GM12878 (cell line): ENCODE measurements around the gene PTPN2. TPM values are rescaled to one million over a fixed set of nuclear protein-coding genes. Genes with fewer than 3 reads are reported as not detected.
A peak's percentile ranks its signal among the peaks of the same experiment; 100 is the strongest.

Source experiments
- ATAC-seq: fragments of 200-7000 bp; cut with Tn5 transposase; 3 replicates; pipeline ENCODE4 v1.9.1; 2020; ENCODE audit warnings: mild to moderate bottlenecking, moderate library complexity
- BruUV-seq: library from RNA; stranded (reverse); fragments of 400-500 nt; replicated peaks from 2 replicates; lab custom pipeline; 2021; lab: Mats Ljungman, UMichigan
- CTCF ChIA-PET: fragments of 300-600 bp; sonication (Branson Sonifier 250); formaldehyde crosslinking; extraction: SDS; loops from one replicate; lab custom pipeline; 2021; ENCODE audit warnings: inconsistent platforms; lab: Yijun Ruan, JAX
- POLR2A ChIA-PET: fragments of 350-600 bp; formaldehyde crosslinking; extraction: SDS; loops from one replicate; lab custom pipeline; 2021; ENCODE audit warnings: inconsistent platforms; lab: Charles Lee
- RAD21 ChIA-PET: fragments of 300-600 bp; sonication (Branson Sonifier 250); formaldehyde crosslinking; loops from one replicate; lab custom pipeline; 2023; ENCODE audit warnings: antibody characterized with exemption; ENCODE audit not compliant: unreplicated experiment; lab: Charles Lee
- SMC1A ChIA-PET: fragments of 300-600 bp; sonication (Branson Sonifier 250); formaldehyde crosslinking; loops from one replicate; lab custom pipeline; 2023; ENCODE audit not compliant: unreplicated experiment, uncharacterized antibody; lab: Charles Lee
- DNase-seq: peaks from one replicate; pipeline ENCODE4 v3.0.0-alpha.2; 2011; ENCODE audit warnings: low read depth, low spot score
- FAIRE-seq: peaks from 3 replicates; lab custom pipeline; 2011; peaks lifted over from hg19 to GRCh38; lab: Jason Lieb, UNC
- H2AFZ ChIP-seq: 2 replicates; pipeline ENCODE4 v1.6.0; 2011; ENCODE audit warnings: low read depth, low read length, control low read depth; ENCODE audit not compliant: control insufficient read depth
- H3K27ac ChIP-seq: 2 replicates; pipeline ENCODE4 v1.5.1; 2011; ENCODE audit warnings: control low read depth; ENCODE audit not compliant: control insufficient read depth, insufficient read depth
- H3K27me3 ChIP-seq, 2 experiments: replicated peaks in 1 of 2; 2 replicates each; pipeline versions ENCODE4 v1.6.0 to v1.6.1; 2011; ENCODE audit warnings: low read length in 1 of 2; ENCODE audit not compliant: control insufficient read depth in 2 of 2, insufficient read depth in 2 of 2
- H3K36me3 ChIP-seq, 2 experiments: 2 replicates each; pipeline ENCODE4 v1.5.1; 2011; ENCODE audit warnings: low read length in 1 of 2; ENCODE audit not compliant: control insufficient read depth in 2 of 2, insufficient read depth in 2 of 2
- H3K4me1 ChIP-seq: 2 replicates; pipeline ENCODE4 v1.6.1; 2011; ENCODE audit warnings: mild to moderate bottlenecking, low read length, moderate library complexity, mixed read lengths; ENCODE audit not compliant: control insufficient read depth, insufficient read depth
- H3K4me2 ChIP-seq: 2 replicates; pipeline ENCODE4 v1.6.0; 2011; ENCODE audit warnings: control low read depth; ENCODE audit not compliant: control insufficient read depth, insufficient read depth
- H3K4me3 ChIP-seq: fragments of 200-600 bp; sonication (generic); 2 replicates; pipeline ENCODE4 v1.5.1; 2016
- H3K79me2 ChIP-seq: 2 replicates; pipeline ENCODE4 v1.6.0; 2011; ENCODE audit warnings: low read length; ENCODE audit not compliant: control insufficient read depth, insufficient read depth
- H3K9ac ChIP-seq: 2 replicates; pipeline ENCODE4 v1.8.0; 2011; ENCODE audit warnings: low read length, control low read depth, mixed read lengths; ENCODE audit not compliant: control insufficient read depth, insufficient read depth
- H3K9me3 ChIP-seq: replicated peaks from 3 replicates; pipeline ENCODE4 v1.5.1; 2011; ENCODE audit warnings: mild to moderate bottlenecking, low read length; ENCODE audit not compliant: control insufficient read depth, insufficient read depth
- H4K20me1 ChIP-seq: 2 replicates; pipeline ENCODE4 v1.6.0; 2011; ENCODE audit not compliant: control insufficient read depth, insufficient read depth
- BACH1 ChIP-seq: fragments of 450-650 bp; IDR thresholded peaks from 2 replicates; pipeline ENCODE4 v1.6.1; 2017; ENCODE audit warnings: mild to moderate bottlenecking, borderline replicate concordance
- BCL11A ChIP-seq: IDR thresholded peaks from 2 replicates; pipeline ENCODE4 v1.6.1; 2011; ENCODE audit warnings: low read depth, low read length
- HDAC2 ChIP-seq: fragments of 200-600 bp; sonication (generic); IDR thresholded peaks from 2 replicates; pipeline ENCODE4 v1.6.1; 2017
- HSF1 ChIP-seq: fragments of 150-350 bp; IDR thresholded peaks from 2 replicates; pipeline ENCODE4 v1.6.1; 2014; ENCODE audit warnings: mild to moderate bottlenecking, low read depth, low read length
- POLR2AphosphoS2 ChIP-seq: IDR thresholded peaks from 2 replicates; pipeline ENCODE4 v1.6.1; 2011; ENCODE audit warnings: low read depth, mild to moderate bottlenecking, low read length, improper control_type of control experiment, moderate library complexity
- RELA ChIP-seq: fragments of 450-650 bp; IDR thresholded peaks from 2 replicates; pipeline ENCODE4 v1.8.0; 2014; ENCODE audit warnings: borderline replicate concordance; ENCODE audit not compliant: partially characterized antibody
- TAF1 ChIP-seq: IDR thresholded peaks from 2 replicates; pipeline ENCODE4 v1.6.1; 2011; ENCODE audit warnings: mild to moderate bottlenecking, low read depth, low read length, borderline replicate concordance
- ZBTB4 ChIP-seq: fragments of 450-650 bp; formaldehyde crosslinking; IDR thresholded peaks from 2 replicates; pipeline ENCODE4 v1.4.0; 2022; ENCODE audit warnings: mild to moderate bottlenecking, moderate library complexity
- ZZZ3 ChIP-seq: IDR thresholded peaks from 2 replicates; pipeline ENCODE4 v1.6.1; 2011; ENCODE audit warnings: low read depth; ENCODE audit not compliant: control insufficient read depth, insufficient read length
- WGBS: methylation state at CpG from one replicate; pipeline ENCODE4 v1.1.6; 2016; ENCODE audit warnings: low lambda C conversion rate; ENCODE audit not compliant: insufficient replicate concordance, insufficient coverage; ENCODE audit errors: missing lambda C conversion rate; 5-methylcytosine and 5-hydroxymethylcytosine counted together
- in situ Hi-C: fragments of 300-500 bp; cut with MboI; formaldehyde crosslinking; loops from 9 replicates; pipeline ENCODE4 v1.14.3; 2018; ENCODE audit warnings: mixed read lengths
- intact Hi-C: fragments of 100-400 bp; cut with micrococcal nuclease; formaldehyde crosslinking; loops from one replicate; pipeline ENCODE4 v1.14.2; 2022; ENCODE audit not compliant: unreplicated experiment
- polyA plus RNA-seq, 11 experiments: library from polyadenylated mRNA; depleted of rRNA in 4 of 11; unstranded in 6 of 11; stranded (reverse) in 5 of 11; fragments of >200 nt; fragmentation: Nextera tagmentation in 4 of 11; fragmentation: Illumina TruSeq in 1 of 11; extraction: Ambion mirVana in 4 of 11; extraction: Trizol in 1 of 11; gene quantifications; 1 replicate in 1 of 11; 2 replicates in 10 of 11; pipeline versions ENCODE4 v1.2.1 to v1.2.3, GENCODE V29; 2011 to 2016; ENCODE audit warnings: inconsistent platforms in 2 of 11, missing spikeins in 2 of 11, low read depth in 1 of 11
- total RNA-seq, 4 experiments: library from RNA; depleted of rRNA in 3 of 4; stranded (reverse); fragments of >200 nt in 3 of 4; fragmentation: Illumina TruSeq in 1 of 4; extraction: Trizol in 1 of 4; gene quantifications; 2 replicates each; pipeline versions ENCODE4 v1.2.1 to v1.2.3, GENCODE V29; 2013 to 2021

PTPN2 gene
- total and polyA plus RNA-seq, 10 of the 15 experiments (the other 5 are each of a cell fraction or from before 2014, with no cell fraction given): 46.5 to 86.7 (median 64.6) TPM

- no peak for TF ChIP-seq HDAC2
- TF ChIP-seq POLR2AphosphoS2: no peak
- no peak for TF ChIP-seq HSF1
- TF ChIP-seq, all 136 proteins: peak for 0
- Histone ChIP-seq H3K27ac (no peak overlapping the region), H4K20me1 (no peaks in the 10 kb centered on the region), H3K79me2 (peaks cover 49% of the 10 kb centered on the region), H3K9me3 (no peaks in the 10 kb centered on the region), H3K4me3 (no peak overlapping the region), H3K9ac (no peak overlapping the region), H3K36me3 (no peaks in the 10 kb centered on the region; a peak in 1 of 4 replicates), H3K27me3 (no peaks in the 10 kb centered on the region), H2AFZ (no peak overlapping the region), H3K4me2 (no peak overlapping the region), H3K4me1 (peaks cover 10% of the 10 kb centered on the region; the same call in 1 of the 2 replicates)
- BruUV-seq: no TSS peak
- POLR2A ChIA-PET: interaction anchor here (0.7 to 1.1 kb wide), 3 partner anchors 10 to 72 kb away, joined by 3 read pairs; no protein-coding TSS in a partner anchor
- CTCF ChIA-PET: interaction anchor here (0.9 kb wide), 1 partner anchor 10 kb away, joined by 3 read pairs; no protein-coding TSS in a partner anchor
- in situ Hi-C loops: no loop called here
- WGBS: 98% methylated on average over 12 of the region's 12 CpGs
- intact Hi-C loops: no loop called here
- SMC1A ChIA-PET: interaction anchor here (0.8 to 2.5 kb wide), 4 partner anchors 9 to 25 kb away, joined by 3 to 8 read pairs (median 6); no protein-coding TSS in a partner anchor
- RAD21 ChIA-PET: no interaction called here
- ATAC-seq (no peak), FAIRE-seq (no peak), DNase-seq (no peak)
These were observed 15.5 kb downstream of the PTPN2 start for GRCh38 chr18:12868576-12868975.

- DNase-seq (no peak), ATAC-seq (peak; percentile 61), FAIRE-seq (no peak)
- in situ Hi-C loops (no loop called here), intact Hi-C loops (no loop called here)
- TSS peak; percentile 19 for BruUV-seq
- Histone ChIP-seq H4K20me1 (no peaks in the 10 kb centered on the region), H3K27me3 (no peaks in the 10 kb centered on the region), H3K4me1 (peaks cover 19% of the 10 kb centered on the region), H3K4me2 (no peak overlapping the region), H3K27ac (peak overlapping the region; percentile 5; the same call in 1 of the 2 replicates), H3K9me3 (no peaks in the 10 kb centered on the region), H3K4me3 (no peak overlapping the region), H2AFZ (no peak overlapping the region), H3K9ac (no peak overlapping the region), H3K36me3 (no peaks in the 10 kb centered on the region; a peak in 1 of 4 replicates), H3K79me2 (peaks cover 54% of the 10 kb centered on the region)
- TF ChIP-seq BACH1 (no peak), RELA (no peak), TAF1 (no peak), ZZZ3 (no peak), BCL11A (no peak), ZBTB4 (CRISPR knock-in tag) (no peak)
- POLR2A ChIA-PET: interaction anchor here (0.6 to 1.1 kb wide), 2 partner anchors 11 to 16 kb away, joined by 3 to 5 read pairs; no protein-coding TSS in a partner anchor
- RAD21 ChIA-PET: no interaction called here
- 60% methylated on average over 7 of the region's 7 CpGs for WGBS
- CTCF ChIA-PET: interaction anchor here (0.9 kb wide), 1 partner anchor 11 kb away, joined by 3 read pairs; no protein-coding TSS in a partner anchor
- SMC1A ChIA-PET: interaction anchor here (1.0 to 2.5 kb wide), 4 partner anchors 10 to 28 kb away, joined by 3 to 8 read pairs (median 6); no protein-coding TSS in a partner anchor
These were observed 16.5 kb downstream of the PTPN2 start for GRCh38 chr18:12867441-12868123.
